DND-41 (cell line): Measurements from ENCODE around the gene FAM3D.

Experiments used
- EZH2 ChIP-seq: IDR thresholded peaks from 3 replicates; pipeline ENCODE4 v1.6.1; 2012; ENCODE audit warnings: borderline replicate concordance, low read depth, mild to moderate bottlenecking, moderate library complexity, low read length, inconsistent platforms; ENCODE audit not compliant: severe bottlenecking
- TF ChIP-seq, protein P1 (sequence below): IDR thresholded peaks from 2 replicates; pipeline ENCODE4 v1.5.1; 2012; ENCODE audit warnings: borderline replicate concordance, low read length, moderate library complexity, mild to moderate bottlenecking; ENCODE audit not compliant: poor library complexity, severe bottlenecking; ENCODE audit errors: extremely low read depth

- TF ChIP-seq, protein P1, sequence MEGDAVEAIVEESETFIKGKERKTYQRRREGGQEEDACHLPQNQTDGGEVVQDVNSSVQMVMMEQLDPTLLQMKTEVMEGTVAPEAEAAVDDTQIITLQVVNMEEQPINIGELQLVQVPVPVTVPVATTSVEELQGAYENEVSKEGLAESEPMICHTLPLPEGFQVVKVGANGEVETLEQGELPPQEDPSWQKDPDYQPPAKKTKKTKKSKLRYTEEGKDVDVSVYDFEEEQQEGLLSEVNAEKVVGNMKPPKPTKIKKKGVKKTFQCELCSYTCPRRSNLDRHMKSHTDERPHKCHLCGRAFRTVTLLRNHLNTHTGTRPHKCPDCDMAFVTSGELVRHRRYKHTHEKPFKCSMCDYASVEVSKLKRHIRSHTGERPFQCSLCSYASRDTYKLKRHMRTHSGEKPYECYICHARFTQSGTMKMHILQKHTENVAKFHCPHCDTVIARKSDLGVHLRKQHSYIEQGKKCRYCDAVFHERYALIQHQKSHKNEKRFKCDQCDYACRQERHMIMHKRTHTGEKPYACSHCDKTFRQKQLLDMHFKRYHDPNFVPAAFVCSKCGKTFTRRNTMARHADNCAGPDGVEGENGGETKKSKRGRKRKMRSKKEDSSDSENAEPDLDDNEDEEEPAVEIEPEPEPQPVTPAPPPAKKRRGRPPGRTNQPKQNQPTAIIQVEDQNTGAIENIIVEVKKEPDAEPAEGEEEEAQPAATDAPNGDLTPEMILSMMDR, result no peak
- TF ChIP-seq EZH2, result no peak
These were observed 19.1 kb upstream of the FAM3D start for GRCh38 chr3:58685641-58686040.
